DOHH2 (cell line): ENCODE measurements around the gene HEG1.

Source experiments
- CTCF ChIP-seq: fragments of 200-600 bp; sonication (generic); IDR thresholded peaks from one replicate; pipeline ENCODE4 v1.5.1; 2014; ENCODE audit warnings: antibody characterized with exemption, mild to moderate bottlenecking, low read depth, low read length; ENCODE audit not compliant: poor library complexity, severe bottlenecking
- EZH2phosphoT487 ChIP-seq: fragments of 200-600 bp; sonication (generic); IDR thresholded peaks from 2 replicates; pipeline ENCODE4 v1.6.1; 2017; ENCODE audit warnings: borderline replicate concordance, mild to moderate bottlenecking, antibody characterized with exemption, low read length, moderate library complexity, mixed read lengths

GRCh38 chr3:124999317-124999716, 56.5 kb downstream of the HEG1 start:
- no peak for TF ChIP-seq CTCF
- no peak for TF ChIP-seq EZH2phosphoT487
